ENCODE data around the gene KCNMA1. TPM values are rescaled to one million over a fixed set of nuclear protein-coding genes. Genes with fewer than 3 reads are reported as not detected.

KCNMA1 gene
- total RNA-seq, 1 experiment from 2014 or later, result 31.3 TPM

Small RNAs within 50 kb of the gene (small RNA-seq; reads per million reads assigned to genes)
- gene ATP5MC1P8 (not detected), gene COX6CP15 (not detected), gene RF00322 (not detected), gene RNA5SP321 (not detected)
